HG03558 (cell line): ENCODE data around the gene MMAB.
"Not testable (repeated sequence)": the region's sequence is repeated elsewhere in the genome, so short reads cannot be mapped to it uniquely, and the experiment has no call there.

Experiments
- ATAC-seq: cut with Tn5 transposase; IDR thresholded peaks from one replicate; pipeline ENCODE4 v1.9.1; 2021; ENCODE audit warnings: moderate number of reproducible peaks; ENCODE audit not compliant: unreplicated experiment; ENCODE audit errors: extremely low read depth

MMAB gene

DNA sequence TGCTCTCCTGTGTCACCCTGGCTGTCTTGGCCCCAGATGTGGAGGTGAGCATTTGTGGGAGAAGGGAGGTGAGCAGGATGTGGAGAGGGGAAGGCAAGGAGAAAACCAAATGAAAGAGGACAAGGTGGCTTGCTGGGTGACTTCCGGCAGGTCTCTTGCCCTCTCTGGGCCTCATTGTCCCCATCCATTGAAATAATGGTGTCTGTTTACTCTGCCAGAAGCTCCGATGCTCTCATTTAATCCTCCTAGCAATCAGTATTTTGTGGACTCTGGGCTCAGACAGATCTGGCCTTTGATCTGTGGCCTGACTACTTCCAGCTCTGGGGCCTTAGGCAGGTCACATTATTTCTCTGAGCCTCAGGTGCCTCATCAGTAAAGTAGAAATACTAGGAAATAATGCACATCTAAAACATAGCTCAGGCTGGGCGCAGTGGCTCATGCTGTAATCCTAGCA, 30.9 kb upstream of the MMAB start:
- ATAC-seq: no peak

DNA sequence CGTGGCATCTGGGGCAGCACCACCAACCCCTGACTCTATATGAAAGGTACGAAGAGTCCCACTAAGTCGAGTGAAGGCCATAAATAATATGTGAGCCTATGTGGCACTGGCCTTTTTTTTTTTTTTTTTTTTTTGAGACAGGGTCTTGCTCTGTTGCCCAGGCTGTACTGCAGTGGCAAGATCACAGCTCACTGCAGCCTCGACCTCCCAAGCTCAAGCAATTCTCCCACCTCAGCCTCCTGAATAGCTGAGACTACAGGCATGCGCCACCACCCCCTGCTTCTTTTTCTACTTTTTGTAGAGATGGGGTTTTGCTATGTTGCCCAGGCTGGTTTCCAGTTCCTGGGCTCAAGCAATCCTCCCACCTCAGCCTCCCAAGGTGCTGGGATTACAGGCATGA, 28.8 kb upstream of the MMAB start:
- ATAC-seq: not testable (repeated sequence)

GRCh38 chr12:109601557-109601956, 28.3 kb upstream of the MMAB start:
- ATAC-seq: no peak

DNA sequence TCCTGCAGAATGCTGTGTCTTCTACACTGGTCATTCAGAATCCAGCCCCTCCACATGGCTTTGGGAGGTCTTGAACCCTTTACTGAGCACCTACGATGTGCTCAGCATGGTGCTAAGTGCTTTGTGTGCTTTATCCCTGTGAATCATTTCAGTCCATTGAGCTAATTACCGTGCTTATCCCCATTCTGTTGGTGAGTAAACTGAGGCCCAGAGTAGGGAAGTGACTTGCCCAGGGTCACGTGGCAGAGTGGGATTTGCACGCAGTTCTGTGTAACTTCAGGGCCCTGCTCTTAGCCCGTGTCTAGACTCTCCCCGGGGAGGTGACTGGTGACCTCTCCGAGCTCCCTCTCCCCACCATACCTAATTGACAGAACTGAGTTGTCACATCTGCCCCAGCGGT, 27.7 kb upstream of the MMAB start:
- ATAC-seq: no peak

GRCh38 chr12:109600481-109600880, 27.2 kb upstream of the MMAB start:
- ATAC-seq: no peak

DNA sequence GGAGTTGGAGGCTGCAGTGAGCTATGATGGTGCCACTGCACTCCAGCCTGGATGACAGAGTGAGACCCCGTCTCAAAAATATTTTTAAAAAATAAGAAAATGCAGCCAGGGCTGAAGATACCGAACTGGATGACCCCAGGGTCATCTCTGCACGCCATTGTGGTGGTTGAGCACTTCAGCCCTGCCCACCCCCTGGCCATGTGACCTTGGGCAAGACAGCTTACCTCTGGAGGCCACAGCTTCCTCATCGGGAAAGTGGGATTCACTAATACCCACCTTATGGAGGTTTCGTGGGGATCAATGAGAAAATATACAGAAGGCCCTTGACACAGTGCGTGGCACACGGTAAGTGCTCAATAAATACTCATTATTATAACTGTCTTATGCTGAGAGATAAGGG, 25.8 kb upstream of the MMAB start:
- ATAC-seq: no peak

- no peak for ATAC-seq
Measured at GRCh38 chr12:109598428-109598854, 25.1 kb upstream of the MMAB start.

DNA sequence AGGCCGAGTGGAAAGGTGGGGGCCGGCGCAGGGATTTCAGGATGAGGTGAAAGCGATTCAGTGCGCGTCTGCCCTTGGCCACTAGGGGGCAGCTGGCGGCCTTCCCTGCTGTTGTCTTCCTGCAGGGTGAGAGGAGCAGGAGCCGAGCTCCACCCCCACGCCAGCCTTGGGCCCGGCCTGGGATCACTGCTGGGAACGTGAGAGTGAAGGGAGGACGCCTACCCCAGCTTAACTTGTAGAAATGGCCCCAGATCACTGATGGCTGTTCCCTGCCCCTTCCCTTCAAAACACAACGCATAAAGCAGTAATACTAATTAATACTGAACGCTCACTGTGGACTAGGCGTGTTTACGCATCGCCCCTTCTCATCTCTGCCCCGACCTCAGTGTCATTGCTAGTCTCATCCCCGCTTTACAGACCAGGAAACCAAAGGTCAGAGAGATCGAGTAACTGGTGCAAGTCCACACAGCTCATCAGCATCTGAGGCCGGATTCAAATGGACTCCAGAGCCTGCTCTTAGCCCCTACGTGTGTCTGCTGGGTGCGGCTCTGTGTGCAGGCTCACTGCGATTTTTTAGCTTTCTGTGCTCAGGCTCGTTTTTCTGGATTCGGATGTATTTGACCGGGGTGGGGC, 24.6 kb upstream of the MMAB start:
- ATAC-seq: no peak

DNA sequence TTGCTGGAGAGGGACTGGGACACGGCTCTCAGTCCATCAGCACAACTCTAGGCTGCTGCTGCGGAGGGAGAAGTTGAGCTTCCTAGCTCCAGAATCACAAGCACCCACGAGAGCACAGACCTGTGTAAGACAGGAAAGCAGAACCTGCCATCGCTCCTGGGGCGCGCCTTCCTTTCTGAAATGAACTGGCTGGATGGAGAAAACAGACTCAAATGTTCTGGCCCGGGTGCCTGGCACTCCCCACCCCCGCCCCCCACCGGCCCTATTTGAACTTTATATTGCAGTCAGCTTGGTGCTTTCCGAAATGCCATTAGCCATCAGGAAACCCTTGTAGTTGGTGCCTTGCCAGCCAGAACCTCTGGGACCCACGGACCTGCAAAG, 24.1 kb upstream of the MMAB start:
- no peak for ATAC-seq

- no peak for ATAC-seq
Measured at GRCh38 chr12:109596418-109597244, 23.3 kb upstream of the MMAB start.

DNA sequence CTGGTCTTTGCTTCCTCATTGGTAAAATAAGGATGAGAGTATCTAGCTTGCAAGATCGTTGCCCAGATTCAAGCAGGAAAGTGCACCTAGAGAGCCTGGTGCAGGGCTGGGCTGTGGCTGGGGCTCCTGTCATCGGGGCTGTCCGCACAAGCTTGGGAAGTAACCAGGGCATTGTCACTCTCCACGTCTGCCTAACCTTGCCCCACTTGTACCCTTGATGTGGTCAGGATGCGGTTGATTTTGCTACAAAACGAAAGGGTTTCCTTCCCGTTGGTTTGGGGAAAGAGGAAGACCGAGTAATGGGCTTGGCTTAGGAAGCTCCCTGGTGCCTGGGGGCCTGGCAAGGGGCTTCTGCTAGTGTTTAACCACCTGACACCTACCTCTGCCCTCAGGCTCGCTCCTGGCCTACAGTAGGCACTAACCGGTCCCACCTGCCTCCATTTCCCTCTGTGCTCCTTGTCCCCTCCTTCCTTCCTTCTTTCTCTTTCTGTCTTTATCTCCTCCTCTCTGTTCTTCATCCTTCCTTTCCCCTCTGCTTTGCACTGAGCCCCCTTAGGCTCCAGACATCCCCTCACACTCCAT, 22.1 kb upstream of the MMAB start:
- ATAC-seq: no peak

GRCh38 chr12:109594556-109595317, 21.4 kb upstream of the MMAB start:
- no peak for ATAC-seq

- no peak for ATAC-seq
Measured at GRCh38 chr12:109592905-109593272, 19.6 kb upstream of the MMAB start.

- ATAC-seq: no peak
Measured at GRCh38 chr12:109592195-109592904, 19.0 kb upstream of the MMAB start.

GRCh38 chr12:109591041-109591440, 17.7 kb upstream of the MMAB start:
- no peak for ATAC-seq

- ATAC-seq: no peak
Measured at GRCh38 chr12:109590566-109590965, 17.3 kb upstream of the MMAB start.

- no peak for ATAC-seq
Measured at GRCh38 chr12:109589691-109590245, 16.5 kb upstream of the MMAB start.

GRCh38 chr12:109589240-109589590, 15.9 kb upstream of the MMAB start:
- ATAC-seq: no peak

GRCh38 chr12:109588461-109589239, 15.3 kb upstream of the MMAB start:
- ATAC-seq: no peak
